UCSD-AML1 (cell line): ENCODE results near the gene KRT17.
"Not testable (repeated sequence)": the region's sequence is repeated elsewhere in the genome, so short reads cannot be mapped to it uniquely, and the experiment has no call there.

Experiments
- DNase-seq: peaks from one replicate; lab custom pipeline; 2025; ENCODE audit not compliant: unreplicated experiment; lab: John Stamatoyannopoulos, UW

Gene KRT17

GRCh38 chr17:41654678-41655607 is 30.6 kb upstream of the KRT17 start:
- no peak for DNase-seq

GRCh38 chr17:41653892-41654677 is 29.7 kb upstream of the KRT17 start:
- DNase-seq: no peak

GRCh38 chr17:41653421-41653820 is 29.0 kb upstream of the KRT17 start:
- no peak for DNase-seq

- no peak for DNase-seq
These were observed 28.1 kb upstream of the KRT17 start for GRCh38 chr17:41652461-41652970.

GRCh38 chr17:41651625-41652460 is 27.5 kb upstream of the KRT17 start:
- no peak for DNase-seq

- no peak for DNase-seq
These were observed 26.6 kb upstream of the KRT17 start for GRCh38 chr17:41650794-41651624.

GRCh38 chr17:41649923-41650519 is 25.6 kb upstream of the KRT17 start:
- DNase-seq: no peak

- DNase-seq: peak; percentile 83
These were observed 24.2 kb upstream of the KRT17 start for GRCh38 chr17:41648411-41649195.

GRCh38 chr17:41647940-41648410 is 23.6 kb upstream of the KRT17 start:
- DNase-seq: peak; percentile 85

- no peak for DNase-seq
These were observed 22.9 kb upstream of the KRT17 start for GRCh38 chr17:41647038-41647813.

GRCh38 chr17:41642252-41643156 is 18.1 kb upstream of the KRT17 start:
- DNase-seq: no peak

- not testable (repeated sequence) for DNase-seq
These were observed 16.2 kb upstream of the KRT17 start for GRCh38 chr17:41640596-41640995.

GRCh38 chr17:41639492-41640473 is 15.4 kb upstream of the KRT17 start:
- no peak for DNase-seq

GRCh38 chr17:41638941-41639340 is 14.6 kb upstream of the KRT17 start:
- DNase-seq: no peak

GRCh38 chr17:41638194-41638593 is 13.8 kb upstream of the KRT17 start:
- no peak for DNase-seq

GRCh38 chr17:41636652-41637051 is 12.3 kb upstream of the KRT17 start:
- no peak for DNase-seq
